Measurements from ENCODE around the gene C3orf52. TPM values are rescaled to one million over a fixed set of nuclear protein-coding genes. Genes with fewer than 3 reads are reported as not detected.

The C3orf52 gene
- polyA plus RNA-seq, 4 donors = 5.1 to 9.7 (median 6.5) TPM

DNA sequence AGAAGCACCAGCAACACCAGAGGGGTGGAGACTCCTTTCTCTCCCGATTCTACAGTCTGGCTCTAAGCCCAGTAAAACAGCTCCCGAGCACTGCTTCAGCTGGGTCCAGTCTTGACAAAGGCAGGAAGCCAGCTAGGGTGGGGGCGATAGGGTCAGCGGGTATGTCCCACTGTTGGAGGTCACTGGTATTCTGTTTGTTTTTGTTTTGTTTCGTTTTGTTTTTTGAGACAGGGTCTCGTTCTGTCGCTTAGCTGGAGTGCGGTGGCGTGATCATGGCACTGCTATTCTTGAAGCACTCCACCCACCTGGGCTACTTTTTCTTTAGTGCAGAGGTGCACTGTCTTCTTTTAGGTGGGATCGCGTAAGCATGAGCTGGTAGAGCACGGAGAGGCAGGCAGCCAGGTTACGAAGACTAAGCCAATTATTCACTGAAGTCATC, 30.6 kb downstream of the C3orf52 start:
- no peak for DNase-seq (ENCODE audit: low read depth in 4 of 4, low spot score in 2 of 4)

DNA sequence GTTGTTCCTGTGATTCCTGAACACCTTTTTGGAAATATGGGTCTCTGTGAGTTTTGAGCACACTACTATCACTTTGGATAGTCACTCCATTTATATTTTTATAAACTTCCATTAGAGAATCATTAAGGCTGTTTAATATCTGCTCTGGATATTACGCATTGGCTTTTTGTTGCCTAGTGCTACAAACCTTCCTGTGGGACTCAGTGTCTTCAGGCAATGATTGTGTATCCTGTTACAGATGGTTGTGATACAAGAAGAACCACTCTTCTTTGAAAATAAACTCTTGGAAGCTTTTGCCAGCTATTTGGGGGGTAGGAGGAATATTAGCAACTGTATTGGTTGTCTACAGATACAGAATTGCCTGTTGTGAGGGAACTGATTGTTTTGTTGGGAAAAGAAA, 31.2 kb downstream of the C3orf52 start:
- no peak for DNase-seq (ENCODE audit: low read depth in 4 of 4, low spot score in 2 of 4)

DNA sequence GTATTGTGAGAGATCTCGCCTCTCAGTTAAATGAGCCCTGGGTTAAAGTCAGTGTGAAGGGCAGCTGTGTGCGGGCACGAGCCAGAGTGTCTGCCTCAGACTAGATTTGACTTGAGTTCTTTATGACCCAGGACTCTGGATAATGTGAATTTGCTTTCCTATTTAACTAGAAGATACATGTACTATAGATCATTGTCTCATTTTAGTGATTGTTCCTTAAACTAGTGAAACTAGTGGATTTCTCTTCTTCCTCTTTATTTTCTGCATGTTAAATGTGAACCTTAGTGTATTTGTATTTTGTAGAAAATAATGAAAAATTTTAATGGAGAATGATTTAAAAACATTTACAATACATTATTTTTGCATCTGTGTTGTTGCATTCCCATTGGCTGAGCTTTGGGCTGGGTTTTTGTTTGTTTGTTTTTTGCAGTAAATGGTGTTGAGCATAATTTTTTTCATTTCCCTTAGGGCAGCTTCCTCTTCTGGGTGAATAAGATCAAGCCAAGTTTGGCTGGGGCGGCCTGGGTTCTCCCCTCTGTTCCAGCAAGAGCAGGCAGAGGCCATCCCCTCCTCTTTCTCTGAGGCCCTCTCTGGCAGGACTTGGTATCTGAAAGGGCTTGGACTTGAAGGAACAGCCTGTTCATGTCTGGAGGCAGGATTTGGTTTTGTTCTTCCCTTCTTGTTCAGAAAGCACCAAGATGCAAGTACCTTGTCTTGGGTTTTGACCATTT, 31.8 kb downstream of the C3orf52 start:
- DNase-seq (ENCODE audit: low read depth in 4 of 4, low spot score in 2 of 4) = no peak

DNA sequence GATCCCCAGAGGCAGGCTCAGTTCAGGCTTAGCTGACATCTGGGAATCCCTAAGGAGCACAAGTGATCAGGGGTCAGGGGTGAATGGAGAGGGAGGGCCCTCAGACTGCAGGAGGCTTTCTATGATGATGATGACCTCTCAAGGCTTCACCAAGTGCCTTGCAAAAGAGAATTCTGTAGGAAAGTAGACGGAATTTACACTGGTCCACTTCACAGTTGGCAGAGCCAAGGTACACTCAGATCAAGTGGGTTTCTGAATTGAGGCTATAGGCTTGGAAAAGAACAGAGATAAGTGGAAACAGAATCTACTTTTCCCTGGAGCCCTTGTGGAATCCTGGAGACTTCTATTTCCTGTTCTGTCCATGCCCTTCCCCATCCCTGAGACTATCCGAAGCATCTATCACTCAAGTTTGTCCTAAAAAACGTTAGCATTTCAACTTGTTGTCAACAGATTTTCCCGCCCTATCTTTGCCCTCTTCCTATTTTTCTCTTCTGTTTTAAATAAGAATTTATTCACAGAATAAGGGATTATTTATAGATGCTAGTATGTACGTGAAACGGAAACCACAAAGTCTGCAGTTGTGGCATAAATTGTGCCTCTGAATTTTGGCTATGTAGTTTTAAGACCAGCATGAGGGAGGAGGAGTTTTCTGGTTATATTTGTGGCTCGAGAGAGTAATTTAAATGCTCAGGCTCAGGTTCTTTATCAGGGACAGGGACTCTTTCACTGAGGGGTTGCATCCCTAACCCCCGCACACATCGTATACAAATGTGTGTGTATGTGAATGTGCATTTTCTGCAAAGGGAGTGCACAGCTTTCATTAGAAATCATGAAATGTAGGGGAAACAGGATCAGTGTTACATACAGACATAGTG, 34.0 kb downstream of the C3orf52 start:
- no peak for DNase-seq (ENCODE audit: low read depth in 4 of 4, low spot score in 2 of 4)

DNA sequence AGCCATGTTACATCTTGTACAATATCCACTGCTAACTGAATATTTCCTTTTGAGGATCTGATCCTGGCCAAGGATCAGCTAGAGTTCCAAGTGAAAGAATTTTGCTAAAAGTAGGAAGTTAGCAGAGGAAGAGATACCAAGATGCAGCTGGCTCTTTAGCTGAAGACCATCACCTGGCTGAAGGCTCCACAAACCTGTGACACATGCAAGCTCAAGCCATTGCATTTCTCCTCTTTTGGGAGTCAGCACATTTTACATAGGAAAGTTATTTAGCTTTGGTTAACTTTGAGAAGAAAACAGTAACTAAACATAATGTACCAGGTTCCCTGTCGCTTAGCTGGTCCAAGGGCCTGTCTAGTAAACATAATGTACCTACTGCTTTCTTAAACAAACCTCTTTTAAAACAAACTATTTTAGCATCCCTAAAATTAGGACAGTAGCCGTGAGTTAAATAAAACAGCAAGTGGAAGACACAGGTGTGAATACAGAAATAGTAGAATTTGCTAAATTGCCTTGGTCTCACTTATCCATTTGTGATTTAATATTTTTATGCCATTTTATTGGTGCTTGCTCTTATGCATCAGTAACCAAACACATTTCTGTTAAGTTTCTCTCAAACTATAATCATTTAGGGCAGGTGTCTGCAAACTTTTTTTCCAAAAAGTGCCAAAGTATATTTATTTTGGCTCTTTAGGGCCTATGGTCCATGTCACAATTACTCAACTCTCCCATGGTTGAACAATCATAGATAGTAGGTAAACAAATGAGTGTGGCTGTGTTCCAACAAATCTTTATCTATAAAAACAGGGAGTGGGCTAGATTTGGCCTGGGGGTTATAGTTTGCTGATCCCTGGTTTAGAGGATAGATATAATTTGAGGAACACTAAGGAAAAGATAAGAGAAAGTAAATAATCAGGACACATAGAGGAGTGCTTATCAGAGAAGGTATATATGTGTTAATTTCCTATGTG, 35.7 kb downstream of the C3orf52 start:
- no peak for DNase-seq (ENCODE audit: low read depth in 4 of 4, low spot score in 2 of 4)

DNA sequence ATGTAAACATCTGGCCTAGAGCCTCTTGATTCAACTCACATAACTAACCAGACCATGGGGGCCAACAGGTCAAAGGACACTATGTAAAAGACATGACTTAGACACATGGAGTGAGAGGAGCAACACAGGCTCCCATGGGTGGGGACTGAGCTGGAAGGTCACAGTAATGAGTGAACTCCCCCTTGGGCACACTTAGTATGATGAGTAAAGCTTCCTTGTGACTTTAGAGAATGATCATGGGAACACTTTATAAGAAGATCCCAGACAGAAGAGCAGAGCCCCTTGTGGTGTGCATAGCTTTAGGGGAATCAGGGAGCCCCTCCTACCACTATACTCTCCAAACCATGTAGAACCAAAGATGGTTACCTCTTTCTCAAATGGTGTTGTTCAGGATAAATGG, 36.7 kb downstream of the C3orf52 start:
- no peak for DNase-seq (ENCODE audit: low read depth in 4 of 4, low spot score in 2 of 4)

DNA sequence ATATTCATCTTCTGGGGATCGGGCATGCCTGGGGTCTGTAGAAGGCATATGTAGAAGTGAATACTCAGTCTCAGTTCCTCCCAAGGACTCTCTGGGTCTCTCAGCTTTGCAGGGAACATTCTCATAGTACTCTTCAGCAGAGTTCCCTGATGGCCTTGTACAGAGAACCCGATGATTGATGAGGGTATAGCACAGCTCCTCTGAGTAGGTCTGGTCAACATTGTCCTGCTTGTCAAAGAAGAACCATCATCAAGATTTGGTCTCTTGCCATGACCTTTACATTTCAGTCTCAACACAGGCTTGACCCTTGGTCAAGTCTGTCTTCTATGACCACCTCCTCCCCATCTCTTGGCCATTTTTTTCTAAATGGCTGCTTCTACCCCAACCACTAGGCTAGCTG, 37.4 kb downstream of the C3orf52 start:
- no peak for DNase-seq (ENCODE audit: low read depth in 4 of 4, low spot score in 2 of 4)

DNA sequence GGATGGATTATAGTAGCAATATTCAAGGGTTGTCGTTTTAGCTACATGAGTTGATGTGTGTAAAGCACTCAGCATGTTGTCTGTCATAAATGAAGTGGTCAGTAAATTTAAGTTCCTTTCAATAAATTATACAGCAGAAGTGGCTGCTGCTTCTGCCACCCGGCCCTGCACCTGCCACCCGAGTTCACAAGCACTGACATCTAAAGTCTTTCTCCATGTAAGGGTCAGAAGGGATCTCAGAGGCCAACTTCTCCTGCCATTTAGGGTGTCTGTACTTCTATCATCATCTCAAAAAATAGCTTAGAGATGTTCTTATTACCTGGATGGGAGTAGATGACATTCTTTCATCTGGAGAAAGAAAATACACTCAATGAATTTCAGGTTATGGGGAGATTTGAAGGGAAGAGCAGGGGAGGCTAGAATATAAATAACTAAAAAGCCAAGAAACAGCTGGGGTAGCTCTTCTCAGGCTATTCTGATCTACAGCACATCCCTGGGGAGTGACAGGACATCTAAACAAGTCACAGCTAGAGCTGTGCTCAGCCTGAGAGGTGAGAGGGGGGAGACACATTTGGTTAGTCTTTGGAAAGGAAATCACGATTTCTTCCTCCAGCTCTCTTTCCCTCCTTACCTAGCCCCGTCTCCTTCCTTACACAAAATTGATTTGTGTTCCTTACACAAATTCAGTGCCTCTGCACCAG, 38.9 kb downstream of the C3orf52 start:
- no peak for DNase-seq (ENCODE audit: low read depth in 4 of 4, low spot score in 2 of 4)

DNA sequence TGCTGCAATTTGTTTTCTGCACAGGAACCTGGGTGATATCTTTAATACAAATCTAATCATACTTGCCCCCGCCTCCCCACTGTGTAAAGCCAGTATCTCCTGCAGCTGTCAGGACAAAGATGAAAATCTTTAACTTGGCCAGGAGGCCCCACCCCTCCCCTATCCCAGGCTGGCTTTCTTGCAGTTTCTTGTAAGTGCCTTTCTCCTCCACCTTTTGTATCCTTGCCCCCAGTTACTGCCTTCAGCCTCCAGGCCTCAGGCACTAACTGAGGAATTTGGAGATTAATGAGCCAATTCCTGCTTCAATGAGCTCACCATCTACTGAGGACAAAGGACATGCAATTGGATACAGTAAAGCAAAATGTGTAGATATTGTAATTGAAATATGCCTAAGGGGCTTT, 40.3 kb downstream of the C3orf52 start:
- DNase-seq (ENCODE audit: low read depth in 4 of 4, low spot score in 2 of 4) = peak in 2 of 4 donors; percentile 55 to 56

DNA sequence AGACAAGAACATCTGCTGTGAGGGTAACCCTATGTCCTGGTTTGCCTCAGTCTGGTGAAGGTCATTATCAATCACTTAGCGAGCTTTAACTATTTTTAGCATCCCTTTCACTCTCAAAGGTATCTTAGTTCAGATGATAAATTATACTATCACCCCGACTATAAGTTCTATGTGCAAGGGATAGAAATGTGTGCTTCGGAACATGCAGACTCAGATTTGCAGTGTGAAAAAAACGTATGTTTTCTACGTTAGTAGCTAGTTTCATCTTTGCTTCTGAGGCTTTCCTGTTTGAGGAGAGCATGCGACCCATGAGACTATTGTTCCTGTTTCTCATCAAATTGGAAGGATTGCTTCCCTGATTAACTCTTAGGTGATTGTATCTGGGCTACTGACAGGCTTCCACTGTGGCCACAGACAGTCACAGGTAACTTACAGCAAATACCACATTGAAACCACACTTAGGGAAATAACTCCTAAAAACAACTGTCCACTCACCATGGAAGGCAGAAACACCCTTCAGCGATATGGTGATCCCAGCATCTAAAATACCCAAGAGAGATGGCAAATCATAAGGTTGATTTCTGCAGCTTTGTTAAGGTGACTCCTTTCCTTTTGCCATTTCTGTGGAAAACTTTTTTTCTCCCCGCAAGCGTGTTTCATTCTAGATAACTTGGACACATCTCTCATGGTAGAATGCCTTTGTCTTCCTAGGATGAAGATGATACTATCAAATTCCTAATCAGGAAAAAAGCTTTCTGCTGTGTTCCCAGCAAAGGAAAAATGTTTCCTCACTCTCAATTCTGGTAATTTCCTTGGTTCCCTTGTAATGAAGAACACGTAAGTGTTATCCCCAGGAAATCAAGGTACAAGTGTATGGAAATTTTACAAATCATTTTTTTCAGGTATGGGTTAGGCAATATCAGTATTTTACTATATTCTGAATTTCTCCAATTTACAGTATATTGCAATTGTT, 41.6 kb downstream of the C3orf52 start:
- DNase-seq (ENCODE audit: low read depth in 4 of 4, low spot score in 2 of 4) = no peak

DNA sequence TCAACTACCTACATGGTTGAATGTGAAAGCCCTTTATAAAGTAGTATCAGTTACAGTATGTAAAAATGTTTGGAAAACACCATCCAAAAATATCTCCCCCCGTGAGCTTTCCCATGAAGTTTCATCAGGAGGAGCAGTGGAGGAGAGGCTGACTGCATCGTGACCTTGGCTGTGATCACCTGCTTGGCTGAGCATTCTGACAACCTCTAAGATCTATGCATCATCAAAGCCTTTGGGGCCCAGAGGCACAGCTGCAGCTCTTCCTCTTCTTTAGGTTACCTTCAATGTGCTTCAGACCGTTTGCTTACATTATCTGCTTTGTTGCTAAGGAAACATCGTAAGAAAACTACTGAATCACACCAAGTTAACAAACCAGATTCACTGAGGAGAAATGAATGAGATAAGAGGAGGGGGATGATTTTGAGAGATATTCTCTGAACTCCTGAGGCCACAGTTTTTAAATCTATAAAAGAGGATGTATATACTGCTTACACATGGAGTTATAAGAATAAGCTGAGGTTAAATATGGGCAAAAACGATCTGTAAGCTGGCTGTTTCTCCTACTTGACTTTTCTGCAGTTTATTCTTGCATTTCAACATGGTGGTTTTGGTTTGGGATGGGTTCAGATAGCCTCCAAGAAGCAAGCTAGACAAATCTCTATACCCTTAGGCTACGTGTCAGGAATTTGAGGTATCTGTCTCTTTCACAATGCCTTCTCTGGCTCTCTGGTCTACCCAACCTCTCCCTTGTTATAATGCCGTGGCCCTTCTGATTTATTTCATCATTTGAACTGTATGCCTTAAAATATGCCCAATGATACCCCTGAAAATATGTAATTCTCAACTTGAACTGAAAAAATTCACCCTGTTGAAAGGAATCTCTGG, 42.9 kb downstream of the C3orf52 start:
- DNase-seq (ENCODE audit: low read depth in 4 of 4, low spot score in 2 of 4) = no peak

DNA sequence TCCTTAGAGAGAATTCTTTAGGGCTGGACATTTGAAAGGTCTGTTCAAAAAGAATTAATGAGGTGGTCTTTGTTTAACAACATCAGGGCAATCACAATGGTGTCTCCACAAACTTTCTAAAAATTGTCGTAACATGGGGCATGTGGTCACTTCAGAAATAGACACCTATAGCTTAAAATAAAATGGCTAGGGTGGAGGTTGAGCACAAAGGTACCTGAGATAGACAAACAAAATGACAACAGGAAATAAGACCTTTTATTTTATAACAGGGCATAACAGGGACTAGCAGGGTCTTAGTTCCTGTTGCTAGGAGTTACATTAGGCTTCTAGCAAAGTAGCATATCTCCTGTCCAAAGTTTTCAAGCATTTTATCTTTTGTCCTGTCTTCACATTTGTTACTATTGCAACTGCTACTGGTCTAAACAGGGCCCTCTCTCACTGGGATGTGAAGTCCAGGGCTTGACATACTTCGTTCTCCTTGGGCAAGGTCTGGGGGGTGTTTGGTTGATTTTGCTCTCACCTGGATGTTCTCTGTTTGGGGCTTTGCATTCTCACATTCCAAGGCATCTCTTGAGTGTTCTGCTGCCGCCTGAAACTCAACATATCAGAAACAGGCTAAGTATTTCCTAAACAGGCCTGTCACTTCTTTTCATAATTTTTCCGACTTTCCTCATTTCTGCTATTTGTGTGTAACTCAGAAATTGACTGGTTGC, 43.9 kb downstream of the C3orf52 start:
- DNase-seq (ENCODE audit: low read depth in 4 of 4, low spot score in 2 of 4) = no peak

DNA sequence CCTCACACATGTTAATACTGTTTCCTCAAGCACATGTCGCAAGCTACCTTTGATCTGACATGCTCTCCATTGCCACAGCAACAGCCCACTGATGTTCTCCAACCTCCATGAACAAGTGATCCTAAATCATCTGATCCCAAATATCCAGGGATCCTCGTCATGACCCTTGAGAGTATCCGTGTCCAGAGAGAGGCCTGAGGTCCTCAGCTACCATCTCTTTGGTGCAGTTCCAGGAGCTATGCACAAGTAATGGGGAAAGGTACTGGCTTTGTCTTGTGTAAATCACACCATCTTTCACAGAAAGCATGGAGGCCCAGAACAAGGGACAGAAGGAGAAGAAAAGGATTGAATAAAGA, 44.4 kb downstream of the C3orf52 start:
- no peak for DNase-seq (ENCODE audit: low read depth in 4 of 4, low spot score in 2 of 4)

DNA sequence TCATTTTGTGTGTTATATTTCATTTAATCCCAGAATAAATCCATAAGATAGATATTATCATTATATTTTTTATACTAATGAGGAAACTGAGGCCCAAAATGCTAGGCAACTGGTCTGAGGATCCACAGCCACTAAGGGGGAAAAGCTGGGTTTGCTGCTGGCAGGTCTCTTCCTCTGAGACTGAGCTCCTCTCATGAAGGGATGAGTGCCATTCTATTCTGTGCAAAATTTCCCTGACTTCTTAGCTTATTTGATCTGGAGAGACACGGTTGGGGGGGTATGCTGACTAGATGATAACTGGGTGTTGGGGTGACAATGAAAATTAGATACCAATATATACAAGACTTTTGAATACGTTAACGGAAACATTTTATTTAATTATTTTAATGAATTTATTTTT, 44.9 kb downstream of the C3orf52 start:
- DNase-seq (ENCODE audit: low read depth in 4 of 4, low spot score in 2 of 4) = no peak

DNA sequence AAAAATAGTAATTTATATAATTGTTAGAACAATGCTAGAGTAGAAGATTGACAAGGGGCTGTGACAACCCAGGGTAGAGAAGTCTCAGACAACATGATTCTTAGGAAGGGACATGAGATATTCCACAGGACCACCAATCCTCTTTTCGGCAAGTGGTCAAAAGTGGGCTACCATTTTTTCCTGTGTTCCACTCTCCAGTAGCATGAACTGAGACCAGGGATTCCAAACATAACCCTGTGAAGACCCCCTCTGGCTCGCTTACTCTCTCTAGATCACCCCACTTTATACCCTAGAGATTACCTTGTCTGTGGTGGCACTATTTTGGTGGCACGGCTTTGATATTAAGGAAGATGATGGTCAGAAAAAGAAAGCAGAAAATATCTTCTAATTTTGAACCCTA, 45.9 kb downstream of the C3orf52 start:
- no peak for DNase-seq (ENCODE audit: low read depth in 4 of 4, low spot score in 2 of 4)

DNA sequence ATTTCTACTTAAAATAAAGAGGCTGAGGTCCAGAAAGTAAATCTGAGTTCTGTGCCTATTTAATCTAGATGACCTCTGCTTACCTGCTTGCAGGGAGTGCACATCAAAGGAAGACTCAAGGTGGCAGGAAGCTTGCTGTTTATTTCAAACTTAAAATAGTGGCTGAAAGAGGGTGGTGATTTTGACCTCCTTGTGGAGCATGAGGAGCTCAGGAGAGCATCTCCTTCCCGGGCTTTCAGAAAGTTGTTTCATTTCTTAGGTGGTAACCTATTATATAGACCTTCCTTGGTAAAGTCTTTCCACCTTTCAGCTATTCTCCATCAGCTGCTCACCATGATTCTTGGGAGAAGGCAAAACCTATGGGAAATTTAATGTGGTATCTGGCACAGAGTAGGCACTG, 46.4 kb downstream of the C3orf52 start:
- no peak for DNase-seq (ENCODE audit: low read depth in 4 of 4, low spot score in 2 of 4)

DNA sequence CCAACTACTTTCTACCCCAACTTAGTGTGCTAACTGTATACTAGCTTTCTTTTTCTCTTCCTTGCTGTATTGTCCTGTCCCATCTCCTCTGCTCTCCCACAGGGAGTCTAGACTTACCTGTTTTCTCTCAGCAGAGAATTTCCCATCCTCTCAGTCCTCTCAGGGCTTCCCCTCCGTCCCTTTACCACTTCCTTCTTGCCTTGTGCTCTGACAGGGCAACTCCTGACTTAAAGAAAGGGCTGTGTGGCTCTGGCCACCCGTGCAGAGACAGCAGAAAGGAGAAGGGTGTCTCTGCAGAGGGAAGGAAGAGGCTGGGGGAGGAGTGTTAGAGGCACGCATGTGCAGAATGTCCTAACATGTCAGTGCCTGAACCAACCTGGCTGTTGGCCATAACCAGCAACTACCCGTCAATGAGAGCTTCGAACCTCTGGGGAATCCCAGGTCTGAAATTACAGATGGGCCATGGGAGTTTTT, 46.8 kb downstream of the C3orf52 start, which contains the start of gene GCSAM:
Gene GCSAM (minus strand): TSS at position 274 of the 474 bp plus-strand sequence. CDS start 128 bp downstream, at position 146.
- DNase-seq (ENCODE audit: low read depth in 4 of 4, low spot score in 2 of 4) = no peak

Measured in left renal cortex interstitium (tissue), 4 donors.